Activated naive CD4-positive, alpha-beta T cell treated with anti-CD3 and anti-CD28 coated beads, Interleukin-2, amount 10 ng/mL, durations not matched to agents 7 days and 5 days (primary cell): ENCODE measurements around the gene SFTPD.
"Not testable (repeated sequence)": the region's sequence is repeated elsewhere in the genome, so short reads cannot be mapped to it uniquely, and the experiment has no call there.

ENCODE experiments used
- CTCF ChIA-PET: fragments of 350-600 bp; sonication (Branson Sonifier 250); formaldehyde crosslinking; loops from one replicate; lab custom pipeline; 2021; ENCODE audit warnings: antibody characterized with exemption; lab: Charles Lee
- DNase-seq: peaks from one replicate; pipeline ENCODE4 v3.0.0-alpha.2; 2020
- H3K27ac Mint-ChIP-seq: one replicate; pipeline ENCODE4 v1.8.0; 2021; ENCODE audit warnings: mild to moderate bottlenecking, moderate library complexity, mixed read lengths
- H3K27me3 Mint-ChIP-seq: one replicate; pipeline ENCODE4 v1.8.0; 2021; ENCODE audit warnings: mild to moderate bottlenecking, mixed read lengths
- H3K36me3 Mint-ChIP-seq: one replicate; pipeline ENCODE4 v1.8.0; 2021; ENCODE audit warnings: mixed read lengths
- H3K4me1 Mint-ChIP-seq: one replicate; pipeline ENCODE4 v1.8.0; 2021; ENCODE audit warnings: mixed read lengths
- H3K4me3 Mint-ChIP-seq: one replicate; pipeline ENCODE4 v1.8.0; 2021; ENCODE audit warnings: mild to moderate bottlenecking, moderate library complexity, mixed read lengths
- H3K9me3 Mint-ChIP-seq: one replicate; pipeline ENCODE4 v1.8.0; 2021; ENCODE audit warnings: mixed read lengths

SFTPD gene

GRCh38 chr10:79888984-79889383 lies 59.9 kb downstream of the SFTPD start:
- H3K27ac Mint-ChIP-seq = not testable (repeated sequence)

More at GRCh38 chr10:79888984-79889383, 59.9 kb downstream of the SFTPD start:
- H3K27me3 Mint-ChIP-seq = peaks cover 18% of the 10 kb centered on the region
- CTCF ChIA-PET, H3K4me1 Mint-ChIP-seq, H3K4me3 Mint-ChIP-seq, DNase-seq, H3K9me3 Mint-ChIP-seq, H3K36me3 Mint-ChIP-seq: not testable (repeated sequence)
